ENCODE measurements around the gene ZNF419. TPM values are rescaled to one million over a fixed set of nuclear protein-coding genes. Genes with fewer than 3 reads are reported as not detected.
A peak's percentile ranks its signal among the peaks of the same experiment; 100 is the strongest.

ZNF419 gene
- total and polyA plus RNA-seq, 9 of the 15 experiments (the other 6 are each of a cell fraction or from before 2014, with no cell fraction given), result 0.07 to 5.4 (median 1.5) TPM

GRCh38 chr19:57527136-57527881, 39.8 kb downstream of the ZNF419 start, which contains the start of gene ZNF549 (continued):
- TF ChIP-seq, protein P1, sequence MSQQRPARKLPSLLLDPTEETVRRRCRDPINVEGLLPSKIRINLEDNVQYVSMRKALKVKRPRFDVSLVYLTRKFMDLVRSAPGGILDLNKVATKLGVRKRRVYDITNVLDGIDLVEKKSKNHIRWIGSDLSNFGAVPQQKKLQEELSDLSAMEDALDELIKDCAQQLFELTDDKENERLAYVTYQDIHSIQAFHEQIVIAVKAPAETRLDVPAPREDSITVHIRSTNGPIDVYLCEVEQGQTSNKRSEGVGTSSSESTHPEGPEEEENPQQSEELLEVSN (IDR thresholded peaks at IDR 0.05; ENCODE audit: borderline replicate concordance in 1 of 2, extremely low read depth in 1 of 2, insufficient read depth in 1 of 2, insufficient read length in 1 of 2, low read depth in 1 of 2, low read length in 1 of 2, poor library complexity in 1 of 2, severe bottlenecking in 1 of 2), result peak in 1 of 2 experiments; percentile 75
- TF ChIP-seq RBFOX2 (IDR thresholded peaks at IDR 0.05; ENCODE audit: low read depth, low read length) (peak; percentile 46), MTA2 (IDR thresholded peaks at IDR 0.05; ENCODE audit: low read depth) (no peak), MNT (conservative IDR thresholded peaks at IDR 0.05) (peak in 1 of 2 experiments; percentile 51; a peak in 1 of 4 replicates), ZBTB40 (IDR thresholded peaks at IDR 0.05) (peak; percentile 85), ZBTB40 (CRISPR knock-in tag; IDR thresholded peaks at IDR 0.05) (no peak), HMBOX1 (IDR thresholded peaks at IDR 0.05) (no peak), SRSF1 (IDR thresholded peaks at IDR 0.05; ENCODE audit: low read depth, low read length) (no peak), NR2C2 (CRISPR knock-in tag; IDR thresholded peaks at IDR 0.05) (no peak), NR2C2 (tag; IDR thresholded peaks at IDR 0.05) (no peak), L3MBTL2 (IDR thresholded peaks at IDR 0.05) (peak; percentile 45; the same call in 1 of the 2 replicates), SMARCB1 (IDR thresholded peaks at IDR 0.05; ENCODE audit: insufficient read length, low read depth) (no peak), CXXC5 (CRISPR knock-in tag; IDR thresholded peaks at IDR 0.05) (peak; percentile 64), POU5F1 (IDR thresholded peaks at IDR 0.05; ENCODE audit: borderline replicate concordance, low read depth, low read length, partially characterized antibody) (no peak)

Measured in K562 (cell line).